Measurements from ENCODE around the gene WNT1.

The WNT1 gene

DNA sequence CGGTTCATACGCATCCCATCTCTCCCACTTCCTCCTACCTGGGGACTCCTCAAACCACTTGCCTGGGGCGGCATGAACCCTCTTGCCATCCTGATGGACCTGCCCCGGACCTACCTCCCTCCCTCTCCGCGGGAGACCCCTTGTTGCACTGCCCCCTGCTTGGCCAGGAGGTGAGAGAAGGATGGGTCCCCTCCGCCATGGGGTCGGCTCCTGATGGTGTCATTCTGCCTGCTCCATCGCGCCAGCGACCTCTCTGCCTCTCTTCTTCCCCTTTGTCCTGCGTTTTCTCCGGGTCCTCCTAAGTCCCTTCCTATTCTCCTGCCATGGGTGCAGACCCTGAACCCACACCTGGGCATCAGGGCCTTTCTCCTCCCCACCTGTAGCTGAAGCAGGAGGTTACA, 3.6 kb downstream of the WNT1 start:
- DNase-seq = no peak

DNA sequence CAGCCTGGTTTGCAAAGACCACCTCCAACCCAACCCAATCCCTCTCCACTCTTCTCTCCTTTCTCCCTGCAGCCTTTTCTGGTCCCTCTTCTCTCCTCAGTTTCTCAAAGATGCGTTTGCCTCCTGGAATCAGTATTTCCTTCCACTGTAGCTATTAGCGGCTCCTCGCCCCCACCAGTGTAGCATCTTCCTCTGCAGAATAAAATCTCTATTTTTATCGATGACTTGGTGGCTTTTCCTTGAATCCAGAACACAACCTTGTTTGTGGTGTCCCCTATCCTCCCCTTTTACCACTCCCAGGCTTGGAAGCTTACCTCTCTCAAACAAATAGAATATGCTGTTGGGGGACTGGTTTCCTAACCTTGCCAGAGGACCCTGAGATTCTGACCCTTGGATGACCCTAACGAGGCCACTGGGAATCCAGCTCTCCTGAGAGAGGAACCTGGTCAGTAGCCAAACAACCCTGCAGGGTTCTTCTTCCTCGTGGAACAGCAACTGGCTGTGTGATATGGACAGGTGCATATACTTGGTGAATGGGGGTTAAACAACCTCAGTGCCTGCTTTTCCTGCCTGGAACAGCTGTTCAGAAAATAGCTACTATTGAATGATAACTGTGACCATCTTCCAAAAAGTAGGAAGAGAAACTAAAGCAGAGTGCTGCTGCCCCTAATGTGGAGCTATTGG, 4.4 kb downstream of the WNT1 start:
- DNase-seq = no peak

- DNase-seq = no peak
Observed at GRCh38 chr12:48985475-48985897, 7.4 kb downstream of the WNT1 start.

DNA sequence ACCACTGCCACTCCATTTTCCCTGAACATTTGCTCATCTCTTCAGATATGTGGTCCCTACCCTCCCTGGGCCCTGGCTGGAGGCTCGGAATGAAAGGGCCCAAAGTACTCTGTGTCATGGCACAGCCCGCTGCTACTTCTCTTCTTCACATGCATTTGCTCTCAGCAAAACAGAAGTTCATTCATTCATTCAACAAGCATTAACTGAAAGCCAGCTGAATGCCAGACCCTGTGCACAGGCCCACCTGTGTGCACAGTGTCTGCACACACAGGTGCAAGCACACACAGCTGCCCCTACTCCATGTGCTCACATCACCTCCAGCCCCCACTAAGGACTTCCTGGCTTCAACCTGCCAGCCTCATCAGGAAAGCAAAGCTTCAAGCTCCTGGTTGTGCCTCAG, 7.8 kb downstream of the WNT1 start:
- no peak for DNase-seq

GRCh38 chr12:48986720-48987291, 8.7 kb downstream of the WNT1 start:
- no peak for DNase-seq

DNA sequence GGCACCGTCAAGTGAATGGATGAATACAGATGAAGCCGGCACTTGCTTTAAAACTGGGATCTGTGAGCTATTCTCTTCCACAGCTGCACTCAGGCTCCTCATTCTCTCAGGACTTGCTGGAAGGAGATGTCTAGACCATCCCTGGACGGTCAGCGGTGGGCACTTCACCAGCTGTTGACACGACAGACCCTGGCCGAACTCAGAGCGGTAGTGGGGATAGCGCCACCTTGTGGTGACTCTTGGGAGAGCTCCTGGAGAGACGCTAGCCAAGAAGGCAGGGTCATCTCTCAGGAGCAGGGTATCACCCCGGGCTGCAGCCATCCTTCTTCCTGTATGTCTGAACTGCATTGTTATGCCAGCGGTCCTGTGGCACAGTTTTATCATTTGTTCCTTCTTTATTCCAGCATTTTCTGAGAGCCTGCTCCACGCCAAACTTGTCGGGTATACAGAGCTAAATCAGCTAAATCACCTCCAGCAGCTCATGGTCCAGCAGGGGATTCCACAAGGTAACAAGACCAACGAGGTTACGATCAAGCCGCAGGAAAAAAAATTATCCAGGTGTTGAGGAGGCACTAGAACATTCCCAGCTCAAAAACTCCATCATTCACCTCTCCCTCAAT, 10.0 kb downstream of the WNT1 start:
- peak; percentile 97 for DNase-seq

- no peak for DNase-seq
Observed at GRCh38 chr12:48990552-48990951, 12.4 kb downstream of the WNT1 start.

DNA sequence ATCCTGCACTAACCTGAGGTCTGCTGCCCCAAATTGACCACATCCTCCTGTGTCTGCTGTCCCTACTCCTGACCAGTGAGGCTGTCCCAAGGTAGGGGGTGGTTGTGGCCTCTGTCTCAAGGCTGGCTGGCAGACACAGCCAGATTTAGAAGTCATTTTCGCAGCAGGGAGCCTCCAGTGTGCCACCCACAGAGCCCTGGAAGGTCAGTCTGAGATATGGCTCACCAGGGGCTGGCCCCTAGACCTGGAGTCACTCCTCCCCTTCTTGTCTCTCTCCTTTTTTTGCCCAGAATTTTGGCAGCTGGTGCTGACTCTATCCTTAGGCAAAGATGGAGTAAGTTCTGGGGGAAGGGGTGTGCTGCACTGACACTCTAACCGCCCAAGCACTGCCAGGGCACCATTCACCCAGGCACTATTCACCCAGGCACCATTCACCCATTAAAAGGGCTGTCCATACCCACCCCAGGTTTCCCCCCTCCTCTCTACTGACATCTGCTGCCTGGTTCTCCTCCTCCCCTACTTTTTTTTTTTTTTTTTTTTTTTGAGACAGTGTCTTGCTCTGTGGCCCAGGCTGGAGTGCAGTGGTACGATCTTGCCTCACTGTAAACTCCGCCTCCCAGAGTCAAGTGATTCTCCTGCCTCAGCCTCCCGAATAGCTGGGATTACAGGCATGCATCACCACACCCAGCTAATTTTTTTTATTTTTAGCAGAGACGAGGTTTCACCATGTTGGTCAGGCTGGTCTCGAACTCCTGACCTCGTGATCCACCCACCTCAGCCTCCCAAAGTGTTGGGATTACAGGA, 13.3 kb downstream of the WNT1 start:
- no peak for DNase-seq

DNA sequence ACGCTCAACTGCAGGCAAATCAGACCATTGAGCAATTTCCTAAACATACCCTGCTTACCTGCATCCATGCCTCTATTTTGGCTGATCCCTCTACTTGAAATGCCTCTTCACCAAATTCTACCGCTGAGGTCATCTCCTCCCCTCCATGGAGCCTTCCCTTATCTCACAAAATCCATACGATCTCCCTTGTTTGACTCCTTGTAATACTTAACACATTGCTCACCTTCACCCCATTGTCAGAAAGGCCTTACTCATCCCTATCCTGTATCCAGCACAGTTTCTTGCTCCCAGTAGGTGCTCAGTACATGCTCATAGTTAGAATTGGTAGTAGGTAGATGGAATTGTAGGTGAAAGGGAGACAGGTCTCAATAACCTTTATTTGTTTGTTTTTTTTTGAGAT, 15.7 kb downstream of the WNT1 start:
- DNase-seq = no peak

DNA sequence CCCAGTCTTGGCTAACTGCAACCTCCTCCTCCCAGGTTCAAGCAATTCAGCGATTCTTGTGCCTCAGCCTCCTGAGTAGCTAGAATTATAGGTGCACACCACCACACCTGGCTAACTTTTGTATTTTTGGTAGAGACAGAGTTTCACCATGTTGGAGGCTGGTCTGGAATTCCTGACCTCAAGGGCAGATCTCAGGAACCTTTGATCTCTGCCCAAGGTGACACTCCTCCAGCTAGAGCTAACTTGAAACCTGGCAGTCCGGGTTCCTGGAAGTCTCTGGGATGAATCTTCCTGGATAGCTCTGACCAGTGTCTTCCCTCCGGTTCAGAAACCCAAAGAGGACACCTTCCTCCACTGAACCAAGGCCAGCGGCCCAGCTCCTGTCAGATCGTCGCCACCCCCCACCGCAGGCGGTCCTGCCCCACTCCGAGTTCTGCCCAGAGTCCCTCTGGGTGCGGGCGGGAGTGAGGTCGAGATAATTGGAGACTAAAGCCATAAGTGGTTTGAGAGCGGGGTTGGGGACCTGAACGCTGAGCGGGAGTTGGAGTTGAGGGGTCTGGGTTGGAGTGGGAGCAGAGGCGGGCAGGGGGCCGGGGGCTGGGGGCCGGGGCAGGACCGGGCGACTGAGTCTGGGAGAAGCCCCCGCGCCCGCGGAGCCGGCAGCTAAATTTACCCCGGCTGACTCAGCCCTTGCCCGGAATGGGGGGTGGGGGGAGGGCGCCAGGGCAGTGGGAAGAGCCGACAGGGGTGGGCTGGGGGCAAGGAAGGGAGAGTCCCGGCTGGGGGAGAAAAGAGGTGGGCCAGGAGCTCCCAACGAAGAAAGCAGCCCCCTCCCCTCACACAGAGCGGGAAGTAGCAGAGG, 16.3 kb downstream of the WNT1 start:
- no peak for DNase-seq

DNA sequence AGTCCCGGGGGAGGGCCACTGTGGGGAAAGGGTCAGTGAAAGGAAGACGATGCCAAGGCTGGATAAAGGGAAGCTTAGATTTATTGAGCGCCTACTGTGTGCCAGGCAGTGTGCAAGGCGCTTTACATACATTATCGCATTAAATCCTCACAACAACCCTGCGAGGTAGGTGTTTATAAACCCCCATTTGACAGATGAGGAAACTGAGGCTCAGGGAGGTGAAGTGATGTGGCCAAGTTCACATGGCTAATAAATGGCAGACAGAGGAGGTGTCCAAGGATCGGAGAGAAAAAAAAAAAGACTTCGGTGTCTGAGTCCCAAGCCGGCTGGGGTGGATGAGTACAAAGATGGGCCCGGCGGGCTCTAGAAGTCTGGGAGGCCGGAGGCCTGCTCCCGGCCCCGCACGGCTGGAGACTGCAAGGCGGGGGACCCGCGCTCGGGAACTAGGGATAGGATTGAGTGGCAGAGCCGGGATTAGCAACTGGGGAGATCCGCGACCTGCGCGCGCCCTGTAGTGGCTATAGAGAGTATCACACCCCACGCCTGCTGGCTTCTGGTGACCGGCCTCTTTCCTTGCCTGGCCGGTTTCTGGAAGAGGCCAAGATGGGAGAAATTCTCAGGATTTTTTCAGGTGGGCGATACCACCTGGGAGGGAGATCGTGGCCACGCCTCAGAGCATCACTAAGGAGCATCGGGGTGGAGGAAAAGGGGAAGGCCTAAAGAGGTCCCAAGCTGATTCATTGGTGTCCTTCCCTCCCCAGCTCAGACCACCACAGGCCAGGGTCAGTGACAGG, 17.2 kb downstream of the WNT1 start:
- peak; percentile 78 for DNase-seq

GRCh38 chr12:48996794-48997718, 18.9 kb downstream of the WNT1 start:
- DNase-seq = peak; percentile 83

GRCh38 chr12:48997719-48998496, 19.8 kb downstream of the WNT1 start:
- peak; percentile 75 for DNase-seq

DNA sequence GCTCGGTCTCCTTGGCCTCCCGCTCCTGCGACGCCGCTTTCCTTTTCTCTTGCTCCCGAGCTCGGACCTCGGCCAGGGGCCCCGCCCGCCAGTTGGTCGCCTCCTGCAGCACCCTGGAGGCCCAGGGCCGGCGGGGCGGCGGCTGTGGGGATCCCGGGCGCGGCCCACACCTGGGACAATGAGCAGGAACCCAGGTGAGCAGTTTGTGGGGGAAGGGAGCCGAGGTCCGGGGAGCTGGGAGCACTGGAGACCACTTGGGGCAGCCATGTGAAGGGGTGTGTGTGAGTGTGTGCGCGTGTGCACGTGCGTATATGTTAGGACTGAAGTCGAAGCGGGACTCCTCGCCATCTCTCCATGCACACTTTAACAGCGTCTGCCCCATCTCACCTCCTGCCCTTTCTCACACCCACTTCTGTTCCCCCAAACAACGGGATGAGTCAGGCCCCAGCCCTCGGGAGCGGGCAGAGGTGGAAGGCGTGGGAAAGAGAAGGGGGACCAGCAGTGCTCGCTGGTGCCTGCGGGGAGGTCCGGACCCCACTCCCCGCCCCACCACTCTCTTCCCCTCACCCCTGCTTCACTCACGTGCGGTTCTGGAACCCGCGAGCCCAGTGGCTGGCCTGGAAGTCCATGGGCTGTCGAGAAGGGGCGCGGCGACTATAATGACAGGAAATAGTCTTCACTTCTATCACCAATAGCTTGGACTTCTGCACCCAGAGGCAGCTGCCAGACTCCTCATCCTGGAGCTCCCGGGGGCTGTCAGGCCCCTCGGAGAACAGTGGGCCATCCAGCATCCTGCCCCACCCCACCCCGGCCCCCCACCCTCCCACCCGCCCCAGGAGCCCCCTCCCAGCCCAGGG, 20.6 kb downstream of the WNT1 start:
- no peak for DNase-seq

DNA sequence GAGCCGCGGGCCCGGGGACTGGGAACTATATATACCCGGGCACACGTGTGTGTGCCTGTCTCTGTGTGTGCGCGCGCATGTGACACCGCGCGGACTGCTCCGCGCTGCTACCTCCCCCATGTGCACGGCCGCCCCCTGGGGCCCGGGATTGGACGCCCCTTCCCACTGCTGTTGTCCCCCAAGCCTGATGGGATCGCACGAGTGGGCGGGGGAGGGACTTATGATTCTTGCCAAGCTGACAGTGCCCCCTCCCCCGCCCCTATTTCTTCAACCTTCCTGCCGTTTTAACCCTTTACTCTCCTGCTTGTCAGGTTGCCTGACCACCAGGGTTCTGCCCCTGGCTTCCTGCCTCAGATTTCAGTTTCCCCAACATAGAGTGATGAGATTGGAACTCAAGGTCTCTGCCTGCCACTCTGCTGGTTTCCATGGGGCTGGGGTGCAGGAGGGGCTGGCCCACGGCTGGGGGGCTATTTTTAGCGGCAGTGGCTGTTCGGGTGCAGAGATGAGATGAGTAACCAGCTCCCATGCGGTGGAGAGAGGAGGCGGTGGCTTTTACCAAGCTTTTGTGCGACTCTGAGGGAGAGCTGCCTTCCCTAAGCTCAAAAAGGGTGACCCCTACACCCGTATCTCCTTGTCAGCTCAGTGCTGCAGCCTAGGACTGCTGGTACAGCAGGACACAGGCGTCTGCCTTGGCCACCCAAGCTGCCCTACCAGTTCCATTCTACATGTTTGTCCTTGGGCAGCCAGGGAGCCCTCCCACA, 21.4 kb downstream of the WNT1 start, which contains the start of gene DDN:
DDN (minus strand) TSS at position 5 of the 761 bp plus-strand sequence. CDS start 88 bp downstream, outside the sequence.
- peak; percentile 80 for DNase-seq

DNA sequence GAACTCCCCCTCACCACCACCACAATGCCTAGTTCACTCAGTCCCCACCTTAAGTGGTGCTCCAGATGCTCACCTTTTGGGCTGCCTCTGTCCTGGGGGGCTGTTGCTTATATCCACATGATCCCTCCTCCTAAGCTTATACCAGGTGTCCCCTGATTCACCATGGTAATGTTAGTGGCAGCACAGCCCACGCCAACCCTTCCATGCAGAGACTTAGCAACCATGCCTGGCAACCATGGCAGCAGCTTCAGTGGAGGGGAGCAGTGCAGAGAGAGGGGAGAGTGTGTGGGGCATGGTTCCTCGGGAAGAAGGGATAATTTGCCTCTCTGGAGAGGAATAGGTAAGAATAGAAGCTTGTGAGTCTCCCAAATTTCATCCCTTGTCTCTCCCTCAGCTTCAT, 22.2 kb downstream of the WNT1 start:
- DNase-seq = no peak

- no peak for DNase-seq
Observed at GRCh38 chr12:49008943-49009342, 30.8 kb downstream of the WNT1 start.
